WERI-Rb-1 (cell line): ENCODE results near the gene FARP2.

Experiments used
- DNase-seq: peaks from one replicate; pipeline ENCODE4 v3.0.0-alpha.2; 2020
- H3K27ac ChIP-seq: fragments of 250-450 bp; sonication (Bioruptor Pico); 2 replicates; pipeline ENCODE4 v1.5.1; 2020; ENCODE audit warnings: mild to moderate bottlenecking, moderate library complexity
- H3K27me3 ChIP-seq: fragments of 250-450 bp; sonication (Bioruptor Pico); 2 replicates; pipeline ENCODE4 v1.5.1; 2021; ENCODE audit warnings: mild to moderate bottlenecking, low read depth, moderate library complexity; ENCODE audit not compliant: insufficient read depth, severe bottlenecking
- H3K36me3 ChIP-seq: fragments of 250-450 bp; sonication (Bioruptor Pico); 2 replicates; pipeline ENCODE4 v1.5.1; 2020; ENCODE audit warnings: mild to moderate bottlenecking, moderate library complexity
- H3K4me3 ChIP-seq: 2 replicates; pipeline ENCODE4 v1.5.1; 2011; ENCODE audit warnings: low read depth, mild to moderate bottlenecking, control low read depth, low read length
- H3K9me3 ChIP-seq: fragments of 250-450 bp; sonication (Bioruptor Pico); 2 replicates; pipeline ENCODE4 v1.5.1; 2021; ENCODE audit warnings: mild to moderate bottlenecking, moderate library complexity; ENCODE audit not compliant: severe bottlenecking
- TF ChIP-seq, protein P1 (sequence below): IDR thresholded peaks from 2 replicates; pipeline ENCODE4 v1.5.1; 2011; ENCODE audit warnings: low read depth, mild to moderate bottlenecking, control low read depth, inconsistent platforms, low read length

The FARP2 gene

DNA sequence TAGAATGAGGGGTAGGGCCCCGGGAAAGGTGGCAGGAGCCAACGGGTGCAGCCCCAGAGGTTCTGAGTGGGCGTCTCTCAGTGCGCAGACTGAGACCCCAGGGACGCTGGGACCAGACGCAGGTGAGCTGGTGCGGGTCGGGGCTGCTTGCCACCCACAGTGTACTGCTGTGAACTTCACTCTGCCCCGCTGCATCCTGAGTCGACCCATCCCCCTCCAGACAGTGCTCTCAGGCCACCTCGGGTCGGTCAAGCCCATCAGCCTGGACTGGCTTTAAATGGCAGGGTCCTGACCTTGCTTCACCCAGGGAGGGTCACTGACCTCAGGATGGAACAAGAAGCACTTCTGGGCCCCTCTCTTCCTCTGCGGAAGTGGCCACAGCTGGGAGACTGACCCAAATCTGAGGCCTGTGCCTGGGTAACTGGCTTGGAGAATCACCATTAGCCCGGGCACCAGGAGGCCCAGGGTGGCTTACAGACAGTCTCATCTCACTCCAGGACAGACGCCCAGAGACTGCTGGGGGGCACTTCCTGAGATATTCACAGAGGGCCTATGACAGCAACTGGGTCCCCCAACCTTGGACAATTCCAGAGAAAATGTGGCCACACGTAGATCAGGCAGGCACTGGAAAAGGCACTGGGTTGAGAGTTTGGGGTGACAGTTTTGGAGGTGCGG is 178.8 kb downstream of the FARP2 start:
- no peak for DNase-seq
- Histone ChIP-seq H3K27ac (no peak overlapping the region), H3K9me3 (no peaks in the 10 kb centered on the region), H3K36me3 (no peaks in the 10 kb centered on the region), H3K27me3 (no peaks in the 10 kb centered on the region), H3K4me3 (no peak overlapping the region)
- TF ChIP-seq, protein P1, sequence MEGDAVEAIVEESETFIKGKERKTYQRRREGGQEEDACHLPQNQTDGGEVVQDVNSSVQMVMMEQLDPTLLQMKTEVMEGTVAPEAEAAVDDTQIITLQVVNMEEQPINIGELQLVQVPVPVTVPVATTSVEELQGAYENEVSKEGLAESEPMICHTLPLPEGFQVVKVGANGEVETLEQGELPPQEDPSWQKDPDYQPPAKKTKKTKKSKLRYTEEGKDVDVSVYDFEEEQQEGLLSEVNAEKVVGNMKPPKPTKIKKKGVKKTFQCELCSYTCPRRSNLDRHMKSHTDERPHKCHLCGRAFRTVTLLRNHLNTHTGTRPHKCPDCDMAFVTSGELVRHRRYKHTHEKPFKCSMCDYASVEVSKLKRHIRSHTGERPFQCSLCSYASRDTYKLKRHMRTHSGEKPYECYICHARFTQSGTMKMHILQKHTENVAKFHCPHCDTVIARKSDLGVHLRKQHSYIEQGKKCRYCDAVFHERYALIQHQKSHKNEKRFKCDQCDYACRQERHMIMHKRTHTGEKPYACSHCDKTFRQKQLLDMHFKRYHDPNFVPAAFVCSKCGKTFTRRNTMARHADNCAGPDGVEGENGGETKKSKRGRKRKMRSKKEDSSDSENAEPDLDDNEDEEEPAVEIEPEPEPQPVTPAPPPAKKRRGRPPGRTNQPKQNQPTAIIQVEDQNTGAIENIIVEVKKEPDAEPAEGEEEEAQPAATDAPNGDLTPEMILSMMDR = no peak

DNA sequence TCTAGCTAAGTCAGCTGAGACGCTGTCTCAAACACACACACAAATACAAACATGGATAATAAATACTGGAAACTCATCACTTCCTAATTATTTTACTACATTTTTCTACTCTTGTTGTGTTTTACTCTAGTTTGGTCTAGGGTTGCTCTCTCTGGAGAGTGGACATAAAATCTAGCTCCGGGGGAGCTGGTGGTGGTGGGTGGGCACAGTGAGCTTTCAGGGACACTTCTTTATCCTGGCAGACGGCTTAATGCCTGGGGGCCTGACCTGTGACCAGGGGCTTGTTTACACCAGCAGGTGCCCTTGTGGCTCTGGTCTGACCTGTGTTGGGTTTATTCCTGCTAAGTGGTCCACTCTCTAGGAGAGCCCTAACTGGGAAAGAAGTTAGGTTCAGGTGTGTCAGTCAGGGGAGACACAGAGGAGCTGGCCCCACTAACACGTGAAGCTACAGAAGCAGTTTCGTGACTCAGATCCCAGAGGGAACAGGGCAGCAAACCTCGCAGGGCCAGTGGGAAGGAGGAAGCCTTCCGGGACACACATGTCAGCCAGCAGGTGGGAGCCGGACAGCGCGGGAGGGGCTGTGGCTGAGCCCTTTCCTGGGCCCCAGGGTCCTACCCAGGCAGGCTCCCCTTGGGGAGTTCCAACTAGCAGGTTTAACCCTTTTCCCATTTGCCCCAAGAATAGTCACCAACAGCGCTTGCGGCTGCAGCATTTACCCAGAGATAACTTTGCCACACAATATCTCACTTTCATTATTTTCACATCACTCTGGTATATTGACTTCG is 180.0 kb downstream of the FARP2 start:
- no peaks in the 10 kb centered on the region for H3K36me3 ChIP-seq
- DNase-seq = no peak
- no peak overlapping the region for H3K4me3 ChIP-seq
- H3K27ac ChIP-seq = no peak overlapping the region
- H3K9me3 ChIP-seq = no peaks in the 10 kb centered on the region
- TF ChIP-seq, protein P1 = no peak
- H3K27me3 ChIP-seq = no peaks in the 10 kb centered on the region

DNA sequence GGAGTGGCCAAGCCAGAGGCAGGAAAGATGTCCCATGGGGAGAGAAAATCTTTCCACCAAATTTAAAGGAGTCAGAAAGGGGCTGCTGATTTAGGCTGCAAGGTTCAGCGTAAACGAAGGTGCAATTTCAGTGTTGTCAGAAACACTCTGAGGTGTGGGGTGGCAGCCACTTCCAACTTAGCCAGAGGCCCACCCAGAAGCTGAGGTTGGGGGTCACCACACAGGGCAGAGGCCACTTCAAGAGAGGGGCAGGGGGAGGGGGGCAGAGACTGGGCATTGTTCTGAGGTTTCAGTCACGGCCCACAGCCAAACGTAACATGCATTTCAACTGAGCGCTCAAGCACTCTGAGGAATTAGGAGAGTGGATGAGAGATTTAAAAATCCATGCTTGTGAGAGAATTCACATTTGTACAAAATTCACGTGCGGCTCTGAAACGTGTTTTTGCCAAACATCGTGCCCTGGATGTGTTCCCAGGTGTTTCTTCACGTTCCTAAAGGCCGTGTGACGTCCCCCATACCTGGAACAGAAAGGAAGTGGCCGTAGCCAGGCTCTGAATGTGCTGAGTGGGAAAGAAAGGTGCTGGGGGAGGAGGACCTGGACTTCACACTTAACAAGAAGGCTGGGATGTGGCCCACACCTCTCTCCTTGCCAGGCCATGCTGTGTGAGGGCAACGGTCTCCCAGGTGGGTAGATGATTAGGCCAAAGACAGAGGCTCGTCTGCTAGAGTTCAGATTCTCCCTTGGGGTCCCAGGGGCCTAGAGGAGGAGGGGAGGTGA is 182.9 kb downstream of the FARP2 start:
- H3K27ac ChIP-seq = no peak overlapping the region
- no peaks in the 10 kb centered on the region for H3K27me3 ChIP-seq
- H3K36me3 ChIP-seq = no peaks in the 10 kb centered on the region
- TF ChIP-seq, protein P1 = no peak
- H3K4me3 ChIP-seq = no peak overlapping the region
- H3K9me3 ChIP-seq = no peaks in the 10 kb centered on the region
- no peak for DNase-seq

DNA sequence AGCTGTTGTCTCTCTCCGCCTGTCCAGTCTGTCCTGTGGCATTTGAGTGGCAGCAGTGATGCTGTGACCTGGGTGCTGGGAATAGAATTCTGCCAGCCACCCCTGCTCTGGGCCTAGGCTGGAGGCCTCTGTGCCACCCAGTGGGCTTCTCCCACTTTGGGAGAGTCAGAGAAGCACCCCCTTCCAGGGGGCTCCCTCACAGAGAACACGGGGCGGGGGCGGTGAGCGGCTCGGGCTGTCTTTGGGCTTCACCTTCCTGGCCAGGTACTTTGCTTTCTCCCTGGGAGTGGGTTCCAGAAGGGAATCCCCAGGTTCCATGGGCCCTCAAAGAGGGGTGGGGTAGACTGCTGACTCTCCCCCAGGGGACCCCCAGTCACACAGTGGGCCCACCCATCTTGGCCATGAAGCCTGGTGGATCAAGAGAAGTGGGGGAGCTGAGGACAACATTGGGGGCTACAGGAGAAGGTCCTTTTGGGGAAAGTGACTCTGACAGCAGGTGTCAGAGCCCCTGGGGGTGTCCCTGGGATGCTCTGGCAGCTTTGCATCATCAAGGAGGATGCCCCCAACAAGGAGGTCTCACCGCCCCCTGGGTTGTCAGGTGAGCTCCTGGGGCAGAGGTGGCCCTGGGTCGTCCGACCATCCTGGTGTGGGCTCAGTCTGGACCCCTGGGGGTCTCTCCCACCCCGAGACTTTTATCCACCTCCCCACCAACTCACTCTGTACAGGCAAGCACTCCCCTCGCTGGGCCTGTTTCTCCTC is 183.7 kb downstream of the FARP2 start:
- TF ChIP-seq, protein P1 = no peak
- no peak overlapping the region for H3K4me3 ChIP-seq
- no peaks in the 10 kb centered on the region for H3K27me3 ChIP-seq
- H3K9me3 ChIP-seq = no peaks in the 10 kb centered on the region
- no peaks in the 10 kb centered on the region for H3K36me3 ChIP-seq
- DNase-seq = no peak
- no peak overlapping the region for H3K27ac ChIP-seq

DNA sequence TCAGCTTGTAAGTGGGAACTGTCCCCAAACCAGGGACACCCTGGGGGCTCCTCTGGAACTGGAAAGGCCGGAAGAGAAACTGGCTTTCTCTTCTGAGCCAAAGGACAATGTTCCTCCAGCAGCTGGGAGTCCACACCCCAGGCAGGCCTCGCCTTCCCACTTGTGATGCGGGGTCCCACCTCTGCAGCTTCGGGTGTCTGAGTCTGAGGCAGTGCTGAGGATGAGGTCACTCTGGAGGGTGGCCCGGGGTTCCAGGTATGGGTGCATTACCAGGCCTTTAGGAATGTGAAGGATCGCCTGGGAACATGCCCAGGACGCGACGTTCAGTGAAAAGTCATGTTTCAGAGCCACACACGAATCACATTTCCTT is 184.3 kb downstream of the FARP2 start:
- H3K27ac ChIP-seq = no peak overlapping the region

More for the DNA sequence above, 184.3 kb downstream of the FARP2 start:
- Histone ChIP-seq H3K36me3 (no peaks in the 10 kb centered on the region), H3K27me3 (no peaks in the 10 kb centered on the region), H3K4me3 (no peak overlapping the region), H3K9me3 (no peaks in the 10 kb centered on the region)
- DNase-seq = no peak
- TF ChIP-seq, protein P1 = no peak
